VCaP (cell line): ENCODE data around the gene HSH2D.
"Not testable (repeated sequence)": the region's sequence is repeated elsewhere in the genome, so short reads cannot be mapped to it uniquely, and the experiment has no call there.

Experiments
- H3K27ac ChIP-seq: fragments of 450-650 bp; 2 replicates; pipeline ENCODE4 v1.5.1; 2017
- CTCF ChIP-seq: fragments of 450-650 bp; conservative IDR thresholded peaks from 2 replicates; pipeline ENCODE4 v1.5.1; 2017; ENCODE audit warnings: mild to moderate bottlenecking, moderate library complexity

HSH2D gene

GRCh38 chr19:16175954-16176353 lies 32.5 kb downstream of the HSH2D start:
- no peak overlapping the region for H3K27ac ChIP-seq
- TF ChIP-seq CTCF, result no peak

DNA sequence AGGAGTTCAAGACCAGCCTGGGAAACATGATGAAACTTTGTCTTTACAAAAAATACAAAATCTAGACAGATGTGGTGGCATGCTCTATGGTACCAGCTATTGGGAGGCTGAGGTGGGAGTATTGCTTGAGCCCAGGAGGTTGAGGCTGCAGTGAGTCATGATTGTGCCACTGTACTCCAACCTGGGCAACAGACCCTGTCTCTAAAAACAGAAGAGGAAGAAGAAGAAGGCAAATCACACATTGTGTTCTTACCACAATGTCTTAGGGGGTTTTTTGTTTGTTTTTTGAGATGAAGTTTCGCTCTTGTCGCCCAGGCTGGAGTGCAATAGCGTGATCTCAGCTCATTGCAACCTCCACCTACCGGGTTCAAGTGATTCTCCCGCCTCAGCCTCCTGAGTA lies 35.4 kb downstream of the HSH2D start:
- not testable (repeated sequence) for H3K27ac ChIP-seq

DNA sequence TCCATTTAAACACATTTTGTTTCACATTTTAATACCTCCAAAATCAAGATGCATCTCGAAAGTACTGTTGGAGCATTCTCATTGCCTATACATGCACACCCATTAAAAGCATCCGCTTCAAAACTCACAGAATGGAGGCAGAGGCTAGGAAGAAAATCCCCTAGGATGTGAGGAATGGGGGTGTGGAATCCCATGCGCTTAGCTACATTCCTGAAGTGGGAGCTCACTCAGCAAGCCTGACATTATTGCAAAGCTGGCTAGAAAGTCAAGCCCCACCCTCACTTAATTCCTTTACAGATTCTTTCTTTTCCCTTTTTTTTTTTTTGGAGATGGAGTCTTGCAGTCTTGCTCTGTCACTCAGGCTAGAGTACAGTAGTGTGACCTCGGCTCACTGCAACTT lies 37.1 kb downstream of the HSH2D start:
- H3K27ac ChIP-seq, result no peak overlapping the region
- no peak for TF ChIP-seq CTCF

DNA sequence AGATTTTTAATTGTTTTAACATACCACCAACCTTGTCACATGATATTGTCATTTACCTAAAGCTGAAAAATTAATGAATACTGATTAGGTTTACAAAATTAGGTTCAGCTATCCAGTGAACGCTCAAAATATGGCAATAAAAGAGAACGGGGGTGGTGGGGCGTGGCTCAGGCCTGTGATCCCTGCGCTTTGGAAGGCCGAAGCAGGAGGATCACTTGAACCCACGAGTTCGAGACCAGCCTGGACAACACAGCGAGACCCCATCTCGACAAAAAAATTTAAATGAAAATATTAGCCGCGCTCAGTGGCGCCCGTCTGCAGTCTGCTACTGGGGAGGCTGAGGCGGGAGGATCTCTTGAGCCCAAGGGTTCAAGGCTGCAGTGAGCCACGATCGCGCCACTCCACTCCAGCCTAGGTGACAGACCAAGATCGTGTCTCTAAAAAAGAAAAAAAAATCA lies 41.2 kb downstream of the HSH2D start:
- peak overlapping the region; percentile 86 for H3K27ac ChIP-seq

DNA sequence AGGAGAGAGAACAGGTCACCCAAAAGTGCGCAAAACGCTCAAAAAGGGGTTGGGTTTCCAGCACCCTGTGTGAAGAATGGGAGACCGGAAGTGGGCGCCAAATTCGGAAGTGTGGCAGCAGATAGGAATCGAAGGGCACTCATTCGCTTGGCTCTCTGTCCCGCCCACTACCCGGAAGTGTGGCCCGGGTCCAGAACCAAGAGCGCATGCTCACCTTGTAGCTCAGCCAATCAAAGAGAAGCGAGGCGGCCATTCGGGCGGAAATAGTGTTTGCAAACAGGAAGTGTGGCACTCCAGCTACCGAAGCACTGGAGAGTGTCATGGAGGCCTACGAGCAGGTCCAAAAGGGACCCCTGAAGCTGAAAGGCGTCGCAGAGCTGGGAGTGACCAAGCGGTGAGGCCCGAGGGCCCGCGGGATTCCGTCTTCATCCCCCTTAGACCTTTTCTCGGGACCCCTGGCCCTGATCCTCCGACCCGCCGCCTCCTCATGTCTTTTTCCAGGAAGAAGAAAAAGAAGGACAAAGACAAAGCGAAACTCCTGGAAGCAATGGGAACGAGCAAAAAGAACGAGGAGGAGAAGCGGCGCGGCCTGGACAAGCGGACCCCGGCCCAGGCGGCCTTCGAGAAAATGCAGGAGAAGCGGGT lies 41.8 kb downstream of the HSH2D start, which contains the start of gene FAM32A:
Gene FAM32A, plus strand, starts transcription at position 288 of the 645 bp plus-strand sequence. Its CDS starts 33 bp downstream, at position 321.
- no peak for TF ChIP-seq CTCF
- H3K27ac ChIP-seq, result peak within 1 kb of the TSS; percentile 86

More for the DNA sequence above, 41.2 kb downstream of the HSH2D start:
- TF ChIP-seq CTCF, result no peak

- peak overlapping the region; percentile 86 for H3K27ac ChIP-seq
- peak; percentile 49 for TF ChIP-seq CTCF
Observed at GRCh38 chr19:16185768-16186123, 42.3 kb downstream of the HSH2D start.

DNA sequence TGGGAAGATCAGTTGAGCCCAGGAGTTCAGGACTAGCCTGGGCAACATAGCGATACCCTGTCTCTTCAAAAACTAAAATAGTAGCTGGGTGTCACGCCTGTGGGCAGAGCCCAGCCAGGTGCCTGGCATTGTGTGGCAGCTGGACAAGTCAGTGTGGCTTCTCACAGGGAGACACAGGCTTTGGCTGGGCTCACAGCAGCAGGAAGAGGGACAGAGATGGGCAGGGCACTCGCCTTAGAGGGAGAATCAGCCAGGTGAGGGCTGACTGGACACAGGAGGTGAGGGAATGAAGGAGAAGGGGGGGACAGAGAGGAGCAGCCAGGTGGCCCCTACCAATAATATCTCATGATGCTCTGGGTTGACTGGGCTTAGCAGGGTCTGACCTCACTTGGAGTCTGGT lies 45.0 kb downstream of the HSH2D start:
- H3K27ac ChIP-seq, result no peak overlapping the region
- TF ChIP-seq CTCF, result no peak

- no peak for TF ChIP-seq CTCF
- no peak overlapping the region for H3K27ac ChIP-seq
Observed at GRCh38 chr19:16190198-16190597, 46.7 kb downstream of the HSH2D start.
